Activated naive CD4-positive, alpha-beta T cell (primary cell): ENCODE results near the gene CCRL2.

Experiments
- DNase-seq, 4 experiments: peaks; one replicate each; lab custom pipeline; 2025; lab: John Stamatoyannopoulos, UW

The CCRL2 gene, protein sequence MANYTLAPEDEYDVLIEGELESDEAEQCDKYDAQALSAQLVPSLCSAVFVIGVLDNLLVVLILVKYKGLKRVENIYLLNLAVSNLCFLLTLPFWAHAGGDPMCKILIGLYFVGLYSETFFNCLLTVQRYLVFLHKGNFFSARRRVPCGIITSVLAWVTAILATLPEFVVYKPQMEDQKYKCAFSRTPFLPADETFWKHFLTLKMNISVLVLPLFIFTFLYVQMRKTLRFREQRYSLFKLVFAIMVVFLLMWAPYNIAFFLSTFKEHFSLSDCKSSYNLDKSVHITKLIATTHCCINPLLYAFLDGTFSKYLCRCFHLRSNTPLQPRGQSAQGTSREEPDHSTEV

GRCh38 chr3:46406788-46407611 is at the start of gene CCRL2, which contains the start of gene CCR5AS:
CCRL2 (plus strand) TSS chr3:46407259; CDS start chr3:46408080, 821 bp downstream.
CCR5AS (minus strand) TSS chr3:46407066.
- DNase-seq: peak in 1 of 4 experiments; percentile 19

DNA sequence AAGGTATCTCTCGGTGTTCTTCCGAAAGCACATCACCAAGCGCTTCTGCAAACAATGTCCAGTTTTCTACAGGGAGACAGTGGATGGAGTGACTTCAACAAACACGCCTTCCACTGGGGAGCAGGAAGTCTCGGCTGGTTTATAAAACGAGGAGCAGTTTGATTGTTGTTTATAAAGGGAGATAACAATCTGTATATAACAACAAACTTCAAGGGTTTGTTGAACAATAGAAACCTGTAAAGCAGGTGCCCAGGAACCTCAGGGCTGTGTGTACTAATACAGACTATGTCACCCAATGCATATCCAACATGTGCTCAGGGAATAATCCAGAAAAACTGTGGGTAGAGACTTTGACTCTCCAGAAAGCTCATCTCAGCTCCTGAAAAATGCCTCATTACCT is 48.6 kb upstream of the CCRL2 start:
- DNase-seq: no peak

DNA sequence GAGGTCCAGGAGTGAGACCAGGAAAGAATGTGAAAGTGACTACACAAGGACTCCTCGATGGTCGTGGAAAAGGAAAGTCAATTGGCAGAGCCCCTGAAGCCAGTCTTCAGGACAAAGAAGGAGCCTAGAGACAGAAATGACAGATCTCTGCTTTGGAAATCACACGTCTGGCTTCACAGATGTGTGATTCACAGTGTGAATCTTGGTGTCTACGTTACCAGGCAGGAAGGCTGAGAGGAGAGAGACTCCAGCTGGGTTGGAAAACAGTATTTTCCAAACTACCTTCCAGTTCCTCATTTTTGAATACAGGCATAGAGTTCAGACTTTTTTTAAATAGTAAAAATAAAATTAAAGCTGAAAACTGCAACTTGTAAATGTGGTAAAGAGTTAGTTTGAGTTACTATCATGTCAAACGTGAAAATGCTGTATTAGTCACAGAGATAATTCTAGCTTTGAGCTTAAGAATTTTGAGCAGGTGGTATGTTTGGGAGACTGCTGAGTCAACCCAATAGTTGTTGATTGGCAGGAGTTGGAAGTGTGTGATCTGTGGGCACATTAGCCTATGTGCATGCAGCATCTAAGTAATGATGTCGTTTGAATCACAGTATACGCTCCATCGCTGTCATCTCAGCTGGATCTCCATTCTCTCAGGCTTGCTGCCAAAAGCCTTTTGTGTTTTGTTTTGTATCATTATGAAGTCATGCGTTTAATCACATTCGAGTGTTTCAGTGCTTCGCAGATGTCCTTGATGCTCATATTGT is 47.1 kb upstream of the CCRL2 start:
- no peak for DNase-seq

DNA sequence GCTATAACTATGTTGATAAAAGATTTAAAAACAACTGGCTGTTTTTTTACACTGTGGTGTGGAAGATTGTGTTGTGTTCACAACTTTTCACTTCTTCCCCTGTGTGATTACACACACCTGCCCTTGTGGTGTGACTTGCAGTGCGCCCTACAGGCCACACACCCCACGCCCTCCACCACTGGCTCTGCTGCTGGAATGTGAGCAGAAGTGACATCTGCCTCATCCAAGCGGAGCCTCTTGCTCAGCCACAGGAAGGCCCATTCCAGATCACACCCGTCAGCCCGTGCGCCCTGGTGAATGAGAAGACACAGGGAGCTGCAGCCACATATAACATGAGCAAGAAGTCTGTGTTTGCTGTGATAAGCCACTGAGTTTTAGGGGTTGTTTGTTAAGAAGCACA is 46.2 kb upstream of the CCRL2 start:
- no peak for DNase-seq

DNA sequence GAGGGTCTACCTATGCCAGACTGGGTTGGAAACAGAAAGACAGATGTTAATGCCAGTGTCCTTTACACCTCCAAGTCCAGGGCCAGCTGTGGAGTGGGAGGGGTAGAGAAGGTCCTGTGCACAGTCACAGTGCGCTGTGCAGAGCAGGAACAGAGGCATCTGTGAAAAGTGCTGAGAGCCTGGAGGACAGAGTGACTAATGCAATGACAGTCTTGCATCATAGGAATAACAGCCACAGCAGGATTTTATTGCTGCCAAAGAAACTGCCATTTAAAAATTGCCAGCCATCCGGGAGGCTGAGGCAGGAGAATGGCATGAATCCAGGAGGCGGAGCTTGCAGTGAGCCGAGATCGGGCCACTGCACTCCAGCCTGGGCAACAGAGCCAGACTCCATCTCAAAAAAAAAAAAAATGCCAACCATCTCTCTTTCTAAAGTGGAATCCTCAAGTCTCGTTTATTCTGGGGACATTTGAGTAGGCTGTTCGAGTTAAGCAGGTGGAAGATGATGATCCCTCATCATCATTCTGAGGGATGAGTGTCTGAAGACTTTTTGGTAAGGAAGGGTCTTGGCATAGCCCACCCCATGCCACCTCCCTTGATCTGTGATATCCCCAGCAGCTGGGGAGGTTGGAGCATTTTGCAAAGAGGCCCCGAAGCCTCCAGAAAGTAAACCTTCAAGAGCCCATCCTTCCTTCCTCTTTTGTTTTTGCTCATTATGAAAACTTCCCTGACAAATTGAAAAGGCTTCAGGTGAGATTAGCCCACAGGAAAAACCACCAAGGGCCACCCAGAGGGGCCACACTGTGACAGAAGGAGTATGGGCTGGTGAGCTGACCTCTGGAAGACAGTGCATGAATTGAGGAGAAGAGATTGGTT is 45.4 kb upstream of the CCRL2 start:
- no peak for DNase-seq

DNA sequence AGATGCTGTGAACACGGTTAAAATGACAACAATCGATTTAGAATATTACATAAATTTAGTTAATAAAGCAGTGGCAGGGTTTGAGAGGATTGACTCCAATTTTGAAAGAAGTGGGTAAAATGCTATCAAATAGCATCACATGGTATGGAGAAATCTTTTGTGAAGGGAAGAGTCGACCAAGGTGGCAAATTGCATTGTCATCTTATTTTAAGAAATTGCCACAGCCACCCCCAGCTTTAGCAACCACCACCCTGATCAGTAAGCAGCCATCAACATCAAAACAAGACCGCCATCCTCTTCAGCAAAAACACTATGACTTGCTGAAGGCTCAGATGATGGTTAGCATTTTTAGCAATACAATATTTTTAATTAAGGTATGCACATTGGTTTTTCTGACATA is 42.0 kb upstream of the CCRL2 start:
- DNase-seq: no peak

DNA sequence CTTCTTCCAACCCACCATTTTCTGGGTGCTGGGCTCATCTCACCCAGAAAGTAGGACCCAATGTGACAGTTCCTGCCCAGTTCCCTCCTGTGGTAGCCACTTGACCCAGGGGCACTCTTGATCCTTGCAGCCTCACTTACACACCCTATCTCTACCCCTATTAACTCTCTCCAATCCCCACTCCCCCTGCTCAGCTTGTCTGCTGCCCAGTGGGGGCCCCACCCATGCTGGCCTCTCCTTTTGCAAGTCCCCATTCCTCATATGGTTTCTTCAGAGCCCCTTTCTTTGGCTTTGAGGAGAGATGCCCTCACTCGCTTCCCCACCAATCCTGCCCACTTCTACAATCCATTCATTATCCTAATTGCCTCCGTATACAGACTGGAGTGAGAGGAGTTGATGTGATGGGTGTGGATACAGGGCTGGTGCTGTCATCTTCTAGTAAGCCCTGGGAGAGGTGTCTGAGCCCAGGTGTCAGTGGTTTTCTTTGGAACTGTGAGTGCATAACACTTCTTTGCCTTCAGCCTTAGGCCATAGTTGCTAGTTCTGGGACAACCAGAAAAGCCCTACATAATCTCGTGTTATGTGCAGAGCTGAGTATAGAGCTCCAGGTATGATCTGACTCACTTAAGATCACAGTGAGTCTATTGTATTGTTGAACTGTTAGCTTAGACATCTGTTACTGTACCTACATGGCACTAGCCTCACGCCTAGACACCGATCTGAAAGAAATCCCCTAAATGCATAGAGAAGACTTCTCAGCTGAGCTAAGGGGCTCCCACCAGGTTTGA is 41.1 kb upstream of the CCRL2 start:
- no peak for DNase-seq

GRCh38 chr3:46367811-46368210 is 39.2 kb upstream of the CCRL2 start:
- no peak for DNase-seq

GRCh38 chr3:46368569-46368968 is 38.5 kb upstream of the CCRL2 start:
- DNase-seq: no peak

DNA sequence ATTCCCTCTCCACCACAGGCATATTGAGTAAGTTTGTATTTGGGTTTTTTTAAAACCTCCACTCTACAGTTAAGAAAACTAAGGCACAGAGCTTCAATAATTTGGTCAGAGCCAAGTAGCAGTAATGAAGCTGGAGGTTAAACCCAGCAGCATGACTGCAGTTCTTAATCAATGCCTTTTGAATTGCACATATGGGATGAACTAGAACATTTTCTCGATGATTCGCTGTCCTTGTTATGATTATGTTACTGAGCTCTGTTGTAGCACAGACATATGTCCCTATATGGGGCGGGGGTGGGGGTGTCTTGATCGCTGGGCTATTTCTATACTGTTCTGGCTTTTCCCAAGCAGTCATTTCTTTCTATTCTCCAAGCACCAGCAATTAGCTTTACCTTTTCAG is 37.9 kb upstream of the CCRL2 start:
- no peak for DNase-seq

- DNase-seq: no peak
Measured at GRCh38 chr3:46369675-46370132, 37.4 kb upstream of the CCRL2 start.

- DNase-seq: no peak
Measured at GRCh38 chr3:46370839-46371518, 36.1 kb upstream of the CCRL2 start, which contains the start of gene CCR5. CCR5 (plus strand) TSS chr3:46370946; CDS start chr3:46372903, 1,957 bp downstream.

DNA sequence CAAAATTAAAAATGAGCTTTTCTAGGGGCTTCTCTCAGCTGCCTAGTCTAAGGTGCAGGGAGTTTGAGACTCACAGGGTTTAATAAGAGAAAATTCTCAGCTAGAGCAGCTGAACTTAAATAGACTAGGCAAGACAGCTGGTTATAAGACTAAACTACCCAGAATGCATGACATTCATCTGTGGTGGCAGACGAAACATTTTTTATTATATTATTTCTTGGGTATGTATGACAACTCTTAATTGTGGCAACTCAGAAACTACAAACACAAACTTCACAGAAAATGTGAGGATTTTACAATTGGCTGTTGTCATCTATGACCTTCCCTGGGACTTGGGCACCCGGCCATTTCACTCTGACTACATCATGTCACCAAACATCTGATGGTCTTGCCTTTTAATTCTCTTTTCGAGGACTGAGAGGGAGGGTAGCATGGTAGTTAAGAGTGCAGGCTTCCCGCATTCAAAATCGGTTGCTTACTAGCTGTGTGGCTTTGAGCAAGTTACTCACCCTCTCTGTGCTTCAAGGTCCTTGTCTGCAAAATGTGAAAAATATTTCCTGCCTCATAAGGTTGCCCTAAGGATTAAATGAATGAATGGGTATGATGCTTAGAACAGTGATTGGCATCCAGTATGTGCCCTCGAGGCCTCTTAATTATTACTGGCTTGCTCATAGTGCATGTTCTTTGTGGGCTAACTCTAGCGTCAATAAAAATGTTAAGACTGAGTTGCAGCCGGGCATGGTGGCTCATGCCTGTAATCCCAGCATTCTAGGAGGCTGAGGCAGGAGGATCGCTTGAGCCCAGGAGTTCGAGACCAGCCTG is 35.3 kb upstream of the CCRL2 start:
- DNase-seq: no peak

DNA sequence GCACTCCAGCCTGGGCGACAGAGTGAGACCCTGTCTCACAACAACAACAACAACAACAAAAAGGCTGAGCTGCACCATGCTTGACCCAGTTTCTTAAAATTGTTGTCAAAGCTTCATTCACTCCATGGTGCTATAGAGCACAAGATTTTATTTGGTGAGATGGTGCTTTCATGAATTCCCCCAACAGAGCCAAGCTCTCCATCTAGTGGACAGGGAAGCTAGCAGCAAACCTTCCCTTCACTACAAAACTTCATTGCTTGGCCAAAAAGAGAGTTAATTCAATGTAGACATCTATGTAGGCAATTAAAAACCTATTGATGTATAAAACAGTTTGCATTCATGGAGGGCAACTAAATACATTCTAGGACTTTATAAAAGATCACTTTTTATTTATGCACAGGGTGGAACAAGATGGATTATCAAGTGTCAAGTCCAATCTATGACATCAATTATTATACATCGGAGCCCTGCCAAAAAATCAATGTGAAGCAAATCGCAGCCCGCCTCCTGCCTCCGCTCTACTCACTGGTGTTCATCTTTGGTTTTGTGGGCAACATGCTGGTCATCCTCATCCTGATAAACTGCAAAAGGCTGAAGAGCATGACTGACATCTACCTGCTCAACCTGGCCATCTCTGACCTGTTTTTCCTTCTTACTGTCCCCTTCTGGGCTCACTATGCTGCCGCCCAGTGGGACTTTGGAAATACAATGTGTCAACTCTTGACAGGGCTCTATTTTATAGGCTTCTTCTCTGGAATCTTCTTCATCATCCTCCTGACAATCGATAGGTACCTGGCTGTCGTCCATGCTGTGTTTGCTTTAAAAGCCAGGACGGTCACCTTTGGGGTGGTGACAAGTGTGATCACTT is 34.3 kb upstream of the CCRL2 start:
- no peak for DNase-seq

GRCh38 chr3:46374755-46375154 is 32.3 kb upstream of the CCRL2 start:
- no peak for DNase-seq

GRCh38 chr3:46375218-46375617 is 31.8 kb upstream of the CCRL2 start:
- DNase-seq: no peak

DNA sequence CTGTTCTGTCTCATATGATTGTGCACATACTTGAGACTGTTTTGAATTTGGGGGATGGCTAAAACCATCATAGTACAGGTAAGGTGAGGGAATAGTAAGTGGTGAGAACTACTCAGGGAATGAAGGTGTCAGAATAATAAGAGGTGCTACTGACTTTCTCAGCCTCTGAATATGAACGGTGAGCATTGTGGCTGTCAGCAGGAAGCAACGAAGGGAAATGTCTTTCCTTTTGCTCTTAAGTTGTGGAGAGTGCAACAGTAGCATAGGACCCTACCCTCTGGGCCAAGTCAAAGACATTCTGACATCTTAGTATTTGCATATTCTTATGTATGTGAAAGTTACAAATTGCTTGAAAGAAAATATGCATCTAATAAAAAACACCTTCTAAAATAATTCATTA is 31.2 kb upstream of the CCRL2 start:
- no peak for DNase-seq

- DNase-seq: peak in 3 of 4 experiments; percentile 25 to 57 (median 26)
Measured at GRCh38 chr3:46378426-46378942, 28.6 kb upstream of the CCRL2 start.
